Measurements from ENCODE around the gene LSMEM2.
A peak's percentile ranks its signal among the peaks of the same experiment; 100 is the strongest.

The LSMEM2 gene

DNA sequence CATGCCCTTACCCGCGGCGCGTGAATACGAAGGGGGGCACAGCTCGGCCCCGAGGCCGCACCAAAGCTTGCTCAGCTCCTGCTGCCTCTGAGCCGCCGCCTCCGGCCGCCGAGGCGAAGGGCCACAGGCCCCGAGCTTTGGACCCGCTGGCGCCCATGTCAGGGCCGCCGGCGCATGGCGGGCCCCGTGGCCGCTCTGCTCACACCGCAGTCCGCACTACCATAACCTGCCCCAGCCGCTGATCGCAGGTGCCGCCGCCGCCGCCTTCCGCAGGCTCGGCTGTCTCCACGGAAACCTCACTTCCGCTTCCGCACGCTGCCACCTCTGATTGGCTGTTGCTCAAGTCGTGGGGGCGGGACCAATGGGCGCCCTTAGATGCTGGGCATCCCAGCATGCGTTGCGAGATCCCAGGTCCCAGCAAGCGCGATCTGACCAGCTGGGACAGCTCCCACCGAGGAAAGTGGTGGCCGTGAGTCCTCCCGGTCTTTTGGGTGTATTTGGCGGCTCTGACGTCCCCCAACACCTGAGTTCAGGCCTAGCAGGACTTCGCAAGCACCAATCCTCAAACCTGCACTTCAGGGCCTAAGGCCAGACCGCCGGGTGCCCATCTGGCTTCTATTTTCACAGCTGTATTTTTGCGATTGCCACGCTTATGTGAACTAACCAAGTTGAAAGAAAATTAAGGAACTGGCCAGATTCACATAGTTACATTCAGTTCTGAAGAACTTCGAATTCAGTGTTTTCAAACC, 49.2 kb downstream of the LSMEM2 start, which contains the start of gene TUSC2:
TUSC2 (minus strand) TSS at position 281 of the 749 bp plus-strand sequence; CDS start at position 157, 124 bp downstream.
- Histone ChIP-seq H3K4me3 (ENCODE audit: low read length, poor library complexity, severe bottlenecking) (peak within 1 kb of the TSS; percentile 94), H3K4me2 (ENCODE audit: low read depth, low read length, poor library complexity, severe bottlenecking) (peak within 1 kb of the TSS; percentile 95), H3K79me2 (ENCODE audit: insufficient read depth, low read length) (peaks cover 51% of the 10 kb centered on the region), H3K9me2 (replicated peaks; ENCODE audit: low read depth, low read length) (no peaks in the 10 kb centered on the region), H3K36me3 (ENCODE audit: insufficient read depth, low read length) (peaks cover 35% of the 10 kb centered on the region), H2AFZ (ENCODE audit: low read length) (no peak within 1 kb of the TSS), H3K27me3 (ENCODE audit: insufficient read depth, low read length, poor library complexity, severe bottlenecking) (no peaks in the 10 kb centered on the region), H3K9me3 (ENCODE audit: insufficient read depth, low read depth, low read length) (no peaks in the 10 kb centered on the region), H4K20me1 (ENCODE audit: insufficient read depth, low read length, poor library complexity, severe bottlenecking) (peaks cover 49% of the 10 kb centered on the region), H3K9ac (ENCODE audit: low read depth, low read length, poor library complexity, severe bottlenecking) (peak within 1 kb of the TSS; percentile 82), H3K4me1 (ENCODE audit: insufficient read depth, low read length, poor library complexity, severe bottlenecking) (peaks cover 15% of the 10 kb centered on the region), H3F3A (ENCODE audit: low read depth) (peaks cover 9% of the 10 kb centered on the region)
- no peak for TF ChIP-seq EZH2phosphoT487 (IDR thresholded peaks at IDR 0.05; ENCODE audit: borderline replicate concordance)
- TF ChIP-seq, protein P1, sequence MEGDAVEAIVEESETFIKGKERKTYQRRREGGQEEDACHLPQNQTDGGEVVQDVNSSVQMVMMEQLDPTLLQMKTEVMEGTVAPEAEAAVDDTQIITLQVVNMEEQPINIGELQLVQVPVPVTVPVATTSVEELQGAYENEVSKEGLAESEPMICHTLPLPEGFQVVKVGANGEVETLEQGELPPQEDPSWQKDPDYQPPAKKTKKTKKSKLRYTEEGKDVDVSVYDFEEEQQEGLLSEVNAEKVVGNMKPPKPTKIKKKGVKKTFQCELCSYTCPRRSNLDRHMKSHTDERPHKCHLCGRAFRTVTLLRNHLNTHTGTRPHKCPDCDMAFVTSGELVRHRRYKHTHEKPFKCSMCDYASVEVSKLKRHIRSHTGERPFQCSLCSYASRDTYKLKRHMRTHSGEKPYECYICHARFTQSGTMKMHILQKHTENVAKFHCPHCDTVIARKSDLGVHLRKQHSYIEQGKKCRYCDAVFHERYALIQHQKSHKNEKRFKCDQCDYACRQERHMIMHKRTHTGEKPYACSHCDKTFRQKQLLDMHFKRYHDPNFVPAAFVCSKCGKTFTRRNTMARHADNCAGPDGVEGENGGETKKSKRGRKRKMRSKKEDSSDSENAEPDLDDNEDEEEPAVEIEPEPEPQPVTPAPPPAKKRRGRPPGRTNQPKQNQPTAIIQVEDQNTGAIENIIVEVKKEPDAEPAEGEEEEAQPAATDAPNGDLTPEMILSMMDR (conservative IDR thresholded peaks at IDR 0.05; ENCODE audit: low read length) = no peak

DNA sequence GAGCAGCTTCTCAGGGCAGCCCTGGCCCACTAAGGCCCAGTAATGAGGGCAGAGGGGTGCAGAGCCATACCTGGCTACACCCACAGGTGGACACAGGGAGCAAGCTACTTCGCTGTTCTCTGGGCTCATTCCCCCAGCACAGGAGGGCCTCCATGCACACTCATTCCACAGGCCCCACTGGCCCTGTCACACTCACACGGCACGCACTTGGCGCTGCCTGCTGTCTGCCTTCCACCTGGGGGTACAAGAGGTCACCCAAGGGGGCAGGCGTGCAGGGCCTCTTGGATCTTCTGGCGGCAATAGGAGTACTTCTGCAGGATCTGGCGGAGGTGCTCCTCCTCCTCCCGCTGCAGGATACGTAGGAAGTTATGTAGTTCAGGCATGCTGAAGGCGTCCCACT, 51.4 kb downstream of the LSMEM2 start:
- no peaks in the 10 kb centered on the region for H3K9me2 ChIP-seq (replicated peaks; ENCODE audit: low read depth, low read length)
- H3K36me3 ChIP-seq (ENCODE audit: insufficient read depth, low read length) = peaks cover 46% of the 10 kb centered on the region
- no peak overlapping the region for H2AFZ ChIP-seq (ENCODE audit: low read length)
- TF ChIP-seq, protein P1 (conservative IDR thresholded peaks at IDR 0.05; ENCODE audit: low read length) = no peak
- TF ChIP-seq EZH2phosphoT487 (IDR thresholded peaks at IDR 0.05; ENCODE audit: borderline replicate concordance) = no peak
- peaks cover 73% of the 10 kb centered on the region for H3K79me2 ChIP-seq (ENCODE audit: insufficient read depth, low read length)
- no peaks in the 10 kb centered on the region for H3K9me3 ChIP-seq (ENCODE audit: insufficient read depth, low read depth, low read length)
- no peak overlapping the region for H3K9ac ChIP-seq (ENCODE audit: low read depth, low read length, poor library complexity, severe bottlenecking)
- H3K27me3 ChIP-seq (ENCODE audit: insufficient read depth, low read length, poor library complexity, severe bottlenecking) = no peaks in the 10 kb centered on the region
- H3K4me1 ChIP-seq (ENCODE audit: insufficient read depth, low read length, poor library complexity, severe bottlenecking) = peaks cover 25% of the 10 kb centered on the region
- no peak overlapping the region for H3K4me2 ChIP-seq (ENCODE audit: low read depth, low read length, poor library complexity, severe bottlenecking)
- no peak overlapping the region for H3K4me3 ChIP-seq (ENCODE audit: low read length, poor library complexity, severe bottlenecking)
- peaks cover 72% of the 10 kb centered on the region for H4K20me1 ChIP-seq (ENCODE audit: insufficient read depth, low read length, poor library complexity, severe bottlenecking)
- peaks cover 9% of the 10 kb centered on the region for H3F3A ChIP-seq (ENCODE audit: low read depth)

DNA sequence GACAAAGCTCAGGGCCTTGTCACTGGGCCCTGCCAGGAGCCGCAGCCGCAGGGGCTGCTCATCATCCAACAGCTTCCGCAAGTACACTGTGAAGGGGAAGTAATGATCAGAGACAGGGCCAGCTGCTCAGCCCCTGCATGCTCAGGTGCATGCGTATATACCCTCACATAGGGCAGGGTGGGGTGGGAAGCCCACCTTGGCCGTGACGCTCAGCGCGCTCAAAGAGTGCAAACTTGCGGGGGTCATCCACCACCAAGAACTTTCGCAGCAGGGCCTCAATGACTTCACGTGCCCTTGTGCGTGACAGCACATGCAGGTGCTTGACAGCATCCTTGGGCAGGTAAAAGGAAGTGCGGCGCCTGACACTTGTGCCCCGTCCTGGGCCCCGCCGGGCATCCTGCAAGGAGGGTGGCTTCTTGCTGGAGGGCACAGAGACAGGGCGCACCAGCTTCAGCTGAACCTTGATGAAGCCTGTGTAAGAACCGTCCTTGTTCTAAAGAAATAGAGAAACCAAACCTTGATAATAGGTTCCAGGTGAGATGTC, 52.5 kb downstream of the LSMEM2 start:
- peaks cover 46% of the 10 kb centered on the region for H3K36me3 ChIP-seq (ENCODE audit: insufficient read depth, low read length)
- H4K20me1 ChIP-seq (ENCODE audit: insufficient read depth, low read length, poor library complexity, severe bottlenecking) = peaks cover 83% of the 10 kb centered on the region
- TF ChIP-seq, protein P1 (conservative IDR thresholded peaks at IDR 0.05; ENCODE audit: low read length) = no peak
- no peak for TF ChIP-seq EZH2phosphoT487 (IDR thresholded peaks at IDR 0.05; ENCODE audit: borderline replicate concordance)
- H3K27me3 ChIP-seq (ENCODE audit: insufficient read depth, low read length, poor library complexity, severe bottlenecking) = no peaks in the 10 kb centered on the region
- H3K4me3 ChIP-seq (ENCODE audit: low read length, poor library complexity, severe bottlenecking) = no peak overlapping the region
- H2AFZ ChIP-seq (ENCODE audit: low read length) = no peak overlapping the region
- peaks cover 34% of the 10 kb centered on the region for H3K4me1 ChIP-seq (ENCODE audit: insufficient read depth, low read length, poor library complexity, severe bottlenecking)
- no peaks in the 10 kb centered on the region for H3K9me3 ChIP-seq (ENCODE audit: insufficient read depth, low read depth, low read length)
- H3K79me2 ChIP-seq (ENCODE audit: insufficient read depth, low read length) = peaks cover 81% of the 10 kb centered on the region
- H3K9me2 ChIP-seq (replicated peaks; ENCODE audit: low read depth, low read length) = no peaks in the 10 kb centered on the region
- H3K9ac ChIP-seq (ENCODE audit: low read depth, low read length, poor library complexity, severe bottlenecking) = no peak overlapping the region
- no peak overlapping the region for H3K4me2 ChIP-seq (ENCODE audit: low read depth, low read length, poor library complexity, severe bottlenecking)
- H3F3A ChIP-seq (ENCODE audit: low read depth) = peaks cover 9% of the 10 kb centered on the region

Data from Loucy (cell line).